Measurements from ENCODE around the gene ADAM8.

DNA sequence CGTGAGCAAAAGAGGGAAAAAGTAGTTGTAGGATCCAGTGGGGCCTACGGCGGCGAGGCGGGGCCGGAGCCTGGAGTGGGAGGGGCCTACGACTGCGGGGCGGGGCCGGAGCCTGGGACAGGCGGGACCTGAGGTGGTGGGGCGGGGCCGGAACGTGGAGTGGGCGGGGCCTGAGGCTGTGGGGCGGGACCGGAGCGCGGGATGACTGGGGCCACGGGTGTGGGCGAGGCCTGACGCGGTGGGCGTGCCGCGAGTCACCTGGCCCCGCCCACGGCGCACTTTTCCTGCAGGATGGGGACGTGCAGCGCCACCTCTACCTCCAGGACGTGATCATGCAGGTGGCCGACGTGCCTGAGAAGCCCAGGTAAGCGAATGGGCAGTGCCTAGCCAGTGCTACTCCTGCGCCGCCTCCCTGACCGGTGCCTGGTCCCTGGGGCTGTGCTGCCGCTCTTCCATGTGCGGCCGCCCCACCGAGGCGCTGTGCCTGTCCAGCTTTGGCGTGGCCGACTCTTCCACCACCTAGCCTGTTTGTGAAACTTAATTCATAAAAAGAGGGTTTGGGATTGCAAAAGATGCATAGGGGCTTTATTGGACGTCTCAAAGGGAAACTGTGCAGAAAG, 32.5 kb upstream of the ADAM8 start:
- TF ChIP-seq EP300 (conservative IDR thresholded peaks at IDR 0.05; ENCODE audit: poor library complexity, severe bottlenecking) (no peak), TAF1 (IDR thresholded peaks at IDR 0.05; ENCODE audit: low read depth) (peak; percentile 18), EZH2 (IDR thresholded peaks at IDR 0.05; ENCODE audit: borderline replicate concordance, insufficient read depth, low read length, poor library complexity, severe bottlenecking) (no peak), POLR2AphosphoS5 (IDR thresholded peaks at IDR 0.05) (no peak), RAD21 (conservative IDR thresholded peaks at IDR 0.05) (no peak)
- TF ChIP-seq, protein P1, sequence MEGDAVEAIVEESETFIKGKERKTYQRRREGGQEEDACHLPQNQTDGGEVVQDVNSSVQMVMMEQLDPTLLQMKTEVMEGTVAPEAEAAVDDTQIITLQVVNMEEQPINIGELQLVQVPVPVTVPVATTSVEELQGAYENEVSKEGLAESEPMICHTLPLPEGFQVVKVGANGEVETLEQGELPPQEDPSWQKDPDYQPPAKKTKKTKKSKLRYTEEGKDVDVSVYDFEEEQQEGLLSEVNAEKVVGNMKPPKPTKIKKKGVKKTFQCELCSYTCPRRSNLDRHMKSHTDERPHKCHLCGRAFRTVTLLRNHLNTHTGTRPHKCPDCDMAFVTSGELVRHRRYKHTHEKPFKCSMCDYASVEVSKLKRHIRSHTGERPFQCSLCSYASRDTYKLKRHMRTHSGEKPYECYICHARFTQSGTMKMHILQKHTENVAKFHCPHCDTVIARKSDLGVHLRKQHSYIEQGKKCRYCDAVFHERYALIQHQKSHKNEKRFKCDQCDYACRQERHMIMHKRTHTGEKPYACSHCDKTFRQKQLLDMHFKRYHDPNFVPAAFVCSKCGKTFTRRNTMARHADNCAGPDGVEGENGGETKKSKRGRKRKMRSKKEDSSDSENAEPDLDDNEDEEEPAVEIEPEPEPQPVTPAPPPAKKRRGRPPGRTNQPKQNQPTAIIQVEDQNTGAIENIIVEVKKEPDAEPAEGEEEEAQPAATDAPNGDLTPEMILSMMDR (IDR thresholded peaks at IDR 0.05; ENCODE audit: poor library complexity, severe bottlenecking) = no peak
